GM13976 (cell line): ENCODE results near the gene TMEM200A.

ENCODE experiments used
- DNase-seq: peaks from one replicate; pipeline ENCODE4 v3.0.0; 2012; ENCODE audit warnings: low spot score
- CTCF ChIP-seq: IDR thresholded peaks from 2 replicates; pipeline ENCODE4 v1.5.1; 2012; ENCODE audit warnings: borderline replicate concordance, mild to moderate bottlenecking; ENCODE audit not compliant: insufficient read depth; ENCODE audit errors: extremely low read depth, missing control alignments, control extremely low read depth
- in situ Hi-C: fragments of 300-500 bp; cut with MboI; formaldehyde crosslinking; loops from one replicate; pipeline ENCODE4 v1.12.0; 2022; ENCODE audit warnings: low sequenced_read_pairs, mixed read lengths, inconsistent platforms; ENCODE audit not compliant: unreplicated experiment

Gene TMEM200A

DNA sequence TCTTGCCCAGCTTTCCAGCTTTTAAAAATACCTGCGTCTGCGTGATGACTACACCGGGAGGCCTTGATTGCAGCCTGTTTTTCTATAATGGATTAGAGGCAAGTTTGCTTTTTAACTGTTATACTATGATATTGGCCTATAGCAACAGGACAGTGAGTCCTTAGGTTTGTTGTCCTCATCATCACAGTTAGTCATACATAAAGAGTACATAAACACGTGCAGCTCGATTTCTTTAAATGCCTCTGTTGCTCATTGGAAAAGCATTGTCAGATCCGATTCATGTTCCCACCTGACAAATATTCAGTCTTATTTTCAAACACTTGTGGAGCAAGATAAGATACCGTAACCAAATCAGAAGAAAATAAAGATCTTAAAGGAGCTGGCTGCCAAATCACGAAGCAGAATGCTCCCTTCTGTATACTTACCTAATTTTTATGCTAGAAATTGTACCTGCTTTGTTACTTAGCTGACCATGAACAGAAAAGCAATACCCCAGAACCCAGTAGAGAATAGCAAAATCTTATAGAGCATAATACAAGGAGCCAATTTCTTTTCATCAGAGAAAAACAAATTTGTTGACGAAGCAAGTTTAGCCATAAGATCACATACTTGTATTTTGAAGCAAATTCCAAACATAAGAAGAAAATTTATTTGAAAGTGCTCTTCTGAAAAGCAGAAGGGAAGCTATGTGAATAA is 100.4 kb downstream of the TMEM200A start:
- DNase-seq: no peak
- no peak for TF ChIP-seq CTCF
- in situ Hi-C loops: no loop called here

DNA sequence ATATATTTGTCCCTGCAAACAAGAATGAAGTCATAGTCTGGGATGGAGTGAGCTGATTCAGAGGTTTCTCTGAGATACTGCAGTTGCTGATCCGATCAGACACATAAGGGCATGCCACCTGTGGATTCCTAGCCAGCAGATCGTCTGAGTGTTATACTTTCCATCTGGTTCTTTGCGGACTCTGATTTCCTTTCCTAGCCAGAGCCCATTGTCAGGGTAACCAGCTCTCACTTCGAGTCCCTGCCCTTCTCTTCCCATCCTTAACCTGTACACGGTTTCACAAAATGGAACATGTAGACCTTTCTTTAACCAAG is 100.9 kb downstream of the TMEM200A start:
- in situ Hi-C loops: no loop called here
- DNase-seq: no peak
- TF ChIP-seq CTCF: no peak

DNA sequence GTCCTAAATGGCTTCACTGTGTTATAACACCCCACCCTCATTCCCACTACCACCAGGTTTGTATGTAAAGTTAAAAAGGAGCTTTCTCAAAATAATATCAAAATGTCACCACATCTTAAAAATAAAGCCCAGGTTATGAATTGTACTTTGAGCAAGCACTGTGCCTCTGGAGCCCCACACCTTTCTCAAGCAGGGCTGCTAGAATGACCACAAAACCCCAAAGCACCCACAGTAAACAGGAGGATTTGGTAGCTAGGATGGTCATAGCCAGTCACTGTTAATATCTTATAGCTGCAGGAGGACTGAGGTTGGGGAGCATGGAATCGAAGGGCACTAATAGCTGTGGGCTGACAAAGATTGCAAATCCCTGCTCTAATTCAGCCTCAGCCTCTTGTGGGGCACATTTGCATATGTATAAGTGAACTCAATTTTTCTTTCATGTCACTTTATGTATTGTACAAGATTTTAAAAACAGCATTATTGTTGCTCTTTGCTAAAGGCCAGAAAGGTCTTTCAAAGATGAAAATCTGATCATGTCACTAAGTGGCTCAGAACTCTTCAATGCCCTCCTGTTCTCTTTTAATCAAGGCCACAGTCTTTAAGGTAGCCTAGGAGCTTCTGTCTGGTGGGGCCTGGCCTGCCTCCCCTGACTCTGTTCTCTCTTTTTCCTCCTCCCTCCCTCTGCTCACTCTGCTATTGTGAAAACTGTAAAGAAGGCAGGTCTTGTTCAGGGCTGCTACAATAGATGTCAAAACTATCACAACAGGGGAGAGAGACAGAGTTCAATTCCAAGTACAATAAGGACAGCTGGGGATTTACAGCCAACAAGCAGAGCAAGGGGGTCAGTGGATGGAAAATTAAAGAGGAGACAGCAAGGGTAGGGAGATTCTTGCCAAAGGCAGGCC is 101.6 kb downstream of the TMEM200A start:
- DNase-seq: no peak
- no peak for TF ChIP-seq CTCF
- in situ Hi-C loops: no loop called here

- TF ChIP-seq CTCF: no peak
- in situ Hi-C loops: no loop called here
- DNase-seq: no peak
Observed at GRCh38 chr6:130470766-130471165, 104.9 kb downstream of the TMEM200A start.

DNA sequence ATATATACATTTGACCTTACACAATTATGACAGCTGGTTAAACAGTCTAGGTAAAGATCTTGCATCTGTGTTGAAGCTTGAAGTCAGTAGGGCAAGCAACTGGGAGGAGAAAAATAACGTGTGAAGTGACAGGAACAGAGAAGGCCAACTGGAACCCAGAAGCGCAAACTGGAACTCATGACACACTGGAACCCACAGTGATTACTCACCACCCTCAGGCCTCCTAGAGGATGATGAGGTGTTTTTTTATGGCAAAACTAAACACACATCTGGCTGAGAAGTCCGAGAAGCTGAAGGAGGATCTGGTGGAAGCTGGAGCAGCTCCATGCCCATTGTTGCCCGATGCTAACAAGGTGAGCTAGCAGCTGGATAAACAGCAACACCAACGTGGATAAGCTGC is 108.1 kb downstream of the TMEM200A start:
- DNase-seq: no peak
- in situ Hi-C loops: no loop called here
- TF ChIP-seq CTCF: no peak

DNA sequence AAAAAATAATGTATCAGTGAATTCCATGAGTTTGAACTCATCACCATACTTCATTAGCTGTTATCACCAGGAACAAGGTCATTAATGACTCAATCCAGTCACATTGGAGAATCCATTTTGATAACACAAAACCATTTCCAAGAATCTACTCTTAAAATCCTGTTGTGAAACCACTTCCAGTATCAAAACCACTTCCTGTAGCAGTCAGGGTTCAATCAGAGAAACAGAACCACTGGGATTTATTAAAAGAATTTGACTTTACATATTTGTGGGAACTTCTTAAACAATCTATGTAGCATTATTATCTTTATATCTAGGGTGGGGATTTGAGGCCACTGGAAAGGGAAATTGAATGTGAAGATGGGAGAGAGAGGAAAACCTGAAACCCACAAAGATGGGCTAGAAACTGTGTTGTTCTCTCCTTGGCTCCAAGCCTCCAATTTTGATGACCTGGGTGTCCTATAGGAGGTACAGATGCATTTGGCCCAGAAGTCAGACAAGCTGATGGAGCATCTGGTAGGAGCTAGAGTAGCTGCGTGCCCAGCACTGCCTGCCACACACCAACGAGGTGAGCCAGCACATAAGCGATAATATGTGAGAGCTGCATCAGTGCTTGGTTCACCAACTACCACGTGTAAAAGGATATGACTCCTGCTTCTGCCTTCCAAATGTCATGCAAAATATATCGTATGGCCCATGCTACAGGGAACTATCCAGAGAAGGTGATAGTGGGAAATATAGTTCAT is 117.0 kb downstream of the TMEM200A start:
- no peak for TF ChIP-seq CTCF
- in situ Hi-C loops: no loop called here
- no peak for DNase-seq
